Measurements from ENCODE around the gene C6orf47. TPM values are rescaled to one million over a fixed set of nuclear protein-coding genes. Genes with fewer than 3 reads are reported as not detected.

The C6orf47 gene
- total RNA-seq, 2 donors from 2014 or later: 14.0 to 14.9 TPM

DNA sequence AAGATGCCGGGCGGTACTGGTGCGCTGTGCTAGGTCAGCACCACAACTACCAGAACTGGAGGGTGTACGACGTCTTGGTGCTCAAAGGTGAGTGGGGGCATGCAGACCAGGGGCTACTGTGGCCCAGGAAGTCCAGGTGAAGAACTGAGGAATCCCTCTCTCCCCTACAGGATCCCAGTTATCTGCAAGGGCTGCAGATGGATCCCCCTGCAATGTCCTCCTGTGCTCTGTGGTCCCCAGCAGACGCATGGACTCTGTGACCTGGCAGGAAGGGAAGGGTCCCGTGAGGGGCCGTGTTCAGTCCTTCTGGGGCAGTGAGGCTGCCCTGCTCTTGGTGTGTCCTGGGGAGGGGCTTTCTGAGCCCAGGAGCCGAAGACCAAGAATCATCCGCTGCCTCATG lies 47.1 kb upstream of the C6orf47 start:
- TF ChIP-seq, protein P1, sequence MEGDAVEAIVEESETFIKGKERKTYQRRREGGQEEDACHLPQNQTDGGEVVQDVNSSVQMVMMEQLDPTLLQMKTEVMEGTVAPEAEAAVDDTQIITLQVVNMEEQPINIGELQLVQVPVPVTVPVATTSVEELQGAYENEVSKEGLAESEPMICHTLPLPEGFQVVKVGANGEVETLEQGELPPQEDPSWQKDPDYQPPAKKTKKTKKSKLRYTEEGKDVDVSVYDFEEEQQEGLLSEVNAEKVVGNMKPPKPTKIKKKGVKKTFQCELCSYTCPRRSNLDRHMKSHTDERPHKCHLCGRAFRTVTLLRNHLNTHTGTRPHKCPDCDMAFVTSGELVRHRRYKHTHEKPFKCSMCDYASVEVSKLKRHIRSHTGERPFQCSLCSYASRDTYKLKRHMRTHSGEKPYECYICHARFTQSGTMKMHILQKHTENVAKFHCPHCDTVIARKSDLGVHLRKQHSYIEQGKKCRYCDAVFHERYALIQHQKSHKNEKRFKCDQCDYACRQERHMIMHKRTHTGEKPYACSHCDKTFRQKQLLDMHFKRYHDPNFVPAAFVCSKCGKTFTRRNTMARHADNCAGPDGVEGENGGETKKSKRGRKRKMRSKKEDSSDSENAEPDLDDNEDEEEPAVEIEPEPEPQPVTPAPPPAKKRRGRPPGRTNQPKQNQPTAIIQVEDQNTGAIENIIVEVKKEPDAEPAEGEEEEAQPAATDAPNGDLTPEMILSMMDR (conservative IDR thresholded peaks at IDR 0.05): no peak
- Mint-ChIP-seq H3K27me3 (ENCODE audit: insufficient read depth) (peaks cover 2% of the 10 kb centered on the region), H3K4me3 (no peak overlapping the region), H3K9me3 (no peaks in the 10 kb centered on the region), H3K4me1 (peaks cover 10% of the 10 kb centered on the region), H3K36me3 (ENCODE audit: low read depth) (no peaks in the 10 kb centered on the region), H3K27ac (no peak overlapping the region)
- no peak for DNase-seq
- no peaks in the 10 kb centered on the region for H3K27me3 ChIP-seq (ENCODE audit: control insufficient read depth, insufficient read depth, low read length, poor library complexity, severe bottlenecking)
- no peaks in the 10 kb centered on the region for H3K9me3 ChIP-seq (ENCODE audit: control insufficient read depth, low read length)
- no peaks in the 10 kb centered on the region for H3K4me1 ChIP-seq (ENCODE audit: control insufficient read depth, insufficient read depth, low read length)
- no peak overlapping the region for H3K27ac ChIP-seq (ENCODE audit: low read depth, low read length)
- WGBS, 2 experiments (ENCODE audit: insufficient coverage in 1 of 2, insufficient read length in 1 of 2): 93 to 97% methylated on average over 10 of the region's 10 CpGs
- no peak overlapping the region for H3K9ac ChIP-seq (ENCODE audit: extremely low read depth, low read length, poor library complexity, severe bottlenecking)
- H3K36me3 ChIP-seq (ENCODE audit: control insufficient read depth, insufficient read depth, low read length): no peaks in the 10 kb centered on the region
- no peak overlapping the region for H3K4me3 ChIP-seq (ENCODE audit: low read length)

- WGBS, 2 experiments (ENCODE audit: insufficient coverage in 1 of 2, insufficient read length in 1 of 2): 75 to 85% methylated on average over 2 to 3 of the region's 3 CpGs
- H3K4me1 Mint-ChIP-seq: peaks cover 15% of the 10 kb centered on the region
Measured at GRCh38 chr6:31706599-31706998, 46.0 kb upstream of the C6orf47 start, which contains the start of gene LY6G6F. Gene LY6G6F, plus strand, starts transcription at chr6:31706866. Its CDS starts 41 bp downstream, at chr6:31706907.

GRCh38 chr6:31705931-31706330 lies 45.4 kb upstream of the C6orf47 start:
- no peak overlapping the region for H3K4me3 Mint-ChIP-seq
- no peaks in the 10 kb centered on the region for H3K9me3 ChIP-seq (ENCODE audit: control insufficient read depth, low read length)

More at GRCh38 chr6:31706599-31706998, 46.0 kb upstream of the C6orf47 start, which contains the start of gene LY6G6F:
- H3K4me3 ChIP-seq (ENCODE audit: low read length): no peak within 1 kb of the TSS
- H3K27me3 ChIP-seq (ENCODE audit: control insufficient read depth, insufficient read depth, low read length, poor library complexity, severe bottlenecking): no peaks in the 10 kb centered on the region
- H3K27me3 Mint-ChIP-seq (ENCODE audit: insufficient read depth): peaks cover 2% of the 10 kb centered on the region
- peaks cover 6% of the 10 kb centered on the region for H3K4me1 ChIP-seq (ENCODE audit: control insufficient read depth, insufficient read depth, low read length)
- H3K9ac ChIP-seq (ENCODE audit: extremely low read depth, low read length, poor library complexity, severe bottlenecking): no peak within 1 kb of the TSS
- no peak within 1 kb of the TSS for H3K27ac Mint-ChIP-seq
- H3K9me3 ChIP-seq (ENCODE audit: control insufficient read depth, low read length): no peaks in the 10 kb centered on the region
- DNase-seq: no peak
- H3K9me3 Mint-ChIP-seq: no peaks in the 10 kb centered on the region
- no peak within 1 kb of the TSS for H3K4me3 Mint-ChIP-seq
- H3K27ac ChIP-seq (ENCODE audit: low read depth, low read length): no peak within 1 kb of the TSS
- no peaks in the 10 kb centered on the region for H3K36me3 ChIP-seq (ENCODE audit: control insufficient read depth, insufficient read depth, low read length)
- TF ChIP-seq, protein P1 (conservative IDR thresholded peaks at IDR 0.05): no peak
- H3K36me3 Mint-ChIP-seq (ENCODE audit: low read depth): no peaks in the 10 kb centered on the region

More at GRCh38 chr6:31705931-31706330, 45.4 kb upstream of the C6orf47 start:
- Histone ChIP-seq H3K27me3 (ENCODE audit: control insufficient read depth, insufficient read depth, low read length, poor library complexity, severe bottlenecking) (no peaks in the 10 kb centered on the region), H3K4me1 (ENCODE audit: control insufficient read depth, insufficient read depth, low read length) (peaks cover 7% of the 10 kb centered on the region), H3K4me3 (ENCODE audit: low read length) (no peak overlapping the region), H3K36me3 (ENCODE audit: control insufficient read depth, insufficient read depth, low read length) (peaks cover 4% of the 10 kb centered on the region), H3K27ac (ENCODE audit: low read depth, low read length) (no peak overlapping the region), H3K9ac (ENCODE audit: extremely low read depth, low read length, poor library complexity, severe bottlenecking) (no peak overlapping the region)
- TF ChIP-seq, protein P1 (conservative IDR thresholded peaks at IDR 0.05): no peak
- H3K27ac Mint-ChIP-seq: no peak overlapping the region
- WGBS, 2 experiments (ENCODE audit: insufficient coverage in 1 of 2, insufficient read length in 1 of 2): 86% methylated on average over 3 to 6 of the region's 6 CpGs
- H3K9me3 Mint-ChIP-seq: no peaks in the 10 kb centered on the region
- H3K4me1 Mint-ChIP-seq: peaks cover 22% of the 10 kb centered on the region
- H3K36me3 Mint-ChIP-seq (ENCODE audit: low read depth): peaks cover 5% of the 10 kb centered on the region
- DNase-seq: no peak
- peaks cover 2% of the 10 kb centered on the region for H3K27me3 Mint-ChIP-seq (ENCODE audit: insufficient read depth)
